Panc1 (cell line): ENCODE results near the gene ANKRD13D. TPM values are rescaled to one million over a fixed set of nuclear protein-coding genes. Genes with fewer than 3 reads are reported as not detected.

Experiments used
- ATAC-seq: fragments of 200-7000 bp; cut with Tn5 transposase; 2 replicates; pipeline ENCODE4 v1.9.1; 2020; ENCODE audit warnings: mild to moderate bottlenecking, moderate library complexity
- BruUV-seq: library from RNA; stranded (reverse); fragments of 400-500 nt; replicated peaks from 2 replicates; lab custom pipeline; 2021; lab: Mats Ljungman, UMichigan
- CTCF ChIA-PET: fragments of 300-600 bp; sonication (Branson Sonifier 250); formaldehyde crosslinking; loops from one replicate; lab custom pipeline; 2022; ENCODE audit warnings: antibody characterized with exemption; lab: Charles Lee
- POLR2A ChIA-PET: fragments of 300-600 bp; sonication (Branson Sonifier 250); formaldehyde crosslinking; loops from one replicate; lab custom pipeline; 2022; ENCODE audit warnings: antibody characterized with exemption; lab: Charles Lee
- DNase-seq: peaks from one replicate; pipeline ENCODE4 v3.0.0-alpha.2; 2010; ENCODE audit warnings: low read depth, low spot score
- H3K27ac ChIP-seq: 2 replicates; pipeline ENCODE4 v1.5.1; 2011; ENCODE audit warnings: mild to moderate bottlenecking, low read length, inconsistent platforms
- H3K27me3 ChIP-seq: fragments of 200-500 bp; sonication (Bioruptor generic); 2 replicates; pipeline ENCODE4 v1.6.0; 2014; ENCODE audit warnings: low read length, inconsistent platforms; ENCODE audit not compliant: control insufficient read depth, insufficient read depth
- H3K36me3 ChIP-seq: fragments of 200-500 bp; sonication (Bioruptor generic); 2 replicates; pipeline ENCODE4 v1.5.1; 2014; ENCODE audit warnings: inconsistent platforms, mild to moderate bottlenecking, low read length, moderate library complexity; ENCODE audit not compliant: control insufficient read depth, insufficient read depth
- H3K4me1 ChIP-seq: 2 replicates; pipeline ENCODE4 v1.5.1; 2011; ENCODE audit warnings: inconsistent platforms, mild to moderate bottlenecking, low read length, moderate library complexity; ENCODE audit not compliant: control insufficient read depth, insufficient read depth
- H3K4me3 ChIP-seq, 2 experiments: 2 replicates each; pipeline ENCODE4 v1.5.1; 2011 to 2012; ENCODE audit warnings: low read depth in 2 of 2, low read length in 2 of 2, mild to moderate bottlenecking in 2 of 2, inconsistent platforms in 1 of 2, moderate library complexity in 1 of 2
- H3K9me3 ChIP-seq: fragments of 200-500 bp; sonication (Bioruptor generic); 2 replicates; pipeline ENCODE4 v1.5.1; 2014; ENCODE audit warnings: low read depth, mild to moderate bottlenecking, inconsistent platforms, low read length, moderate library complexity; ENCODE audit not compliant: control insufficient read depth, insufficient read depth
- POLR2AphosphoS5 ChIP-seq: IDR thresholded peaks from 2 replicates; pipeline ENCODE4 v1.6.1; 2012; ENCODE audit warnings: mild to moderate bottlenecking, low read depth, low read length, moderate library complexity
- SIN3A ChIP-seq: IDR thresholded peaks from 2 replicates; pipeline ENCODE4 v1.6.1; 2012; ENCODE audit warnings: low read depth, mild to moderate bottlenecking, low read length, moderate library complexity, borderline replicate concordance; ENCODE audit not compliant: insufficient read depth
- TCF7L2 ChIP-seq: IDR thresholded peaks from 2 replicates; pipeline ENCODE4 v1.6.1; 2011; ENCODE audit warnings: mild to moderate bottlenecking, low read depth, low read length, inconsistent platforms
- in situ Hi-C: cut with HindIII; loops from 2 replicates; pipeline ENCODE4 v1.10.0; 2016; ENCODE audit warnings: low sequenced_read_pairs, low pct_unique_long_range_greater_than_20kb
- intact Hi-C: fragments of 100-400 bp; cut with micrococcal nuclease; formaldehyde crosslinking; loops from one replicate; pipeline ENCODE4 v1.10.0; 2022; ENCODE audit not compliant: unreplicated experiment
- total RNA-seq: library from RNA; stranded (reverse); gene quantifications from one replicate; pipeline ENCODE4 v1.2.1, GENCODE V29; 2021; ENCODE audit not compliant: unreplicated experiment
- TF ChIP-seq, protein P1 (sequence below), 2 experiments: IDR thresholded peaks; 2 replicates each; pipeline ENCODE4 v1.6.1; 2011 to 2012; ENCODE audit warnings: low read depth in 2 of 2, control low read depth in 1 of 2, low read length in 1 of 2, mild to moderate bottlenecking in 1 of 2, moderate library complexity in 1 of 2; ENCODE audit not compliant: insufficient read depth in 1 of 2
- TF ChIP-seq, protein P2 (sequence below): fragments of 450-650 bp; IDR thresholded peaks from 2 replicates; pipeline ENCODE4 v1.5.1; 2017; ENCODE audit warnings: mild to moderate bottlenecking

The ANKRD13D gene
- total RNA-seq, 1 experiment from 2014 or later: 76.5 TPM

GRCh38 chr11:67308031-67308866 lies 19.1 kb downstream of the ANKRD13D start:
- no TSS peak for BruUV-seq
- in situ Hi-C loops (no loop called here), intact Hi-C loops (no loop called here)
- no peaks in the 10 kb centered on the region for H3K9me3 ChIP-seq
- TF ChIP-seq POLR2AphosphoS5 (no peak), SIN3A (no peak), TCF7L2 (no peak)
- TF ChIP-seq, protein P1, sequence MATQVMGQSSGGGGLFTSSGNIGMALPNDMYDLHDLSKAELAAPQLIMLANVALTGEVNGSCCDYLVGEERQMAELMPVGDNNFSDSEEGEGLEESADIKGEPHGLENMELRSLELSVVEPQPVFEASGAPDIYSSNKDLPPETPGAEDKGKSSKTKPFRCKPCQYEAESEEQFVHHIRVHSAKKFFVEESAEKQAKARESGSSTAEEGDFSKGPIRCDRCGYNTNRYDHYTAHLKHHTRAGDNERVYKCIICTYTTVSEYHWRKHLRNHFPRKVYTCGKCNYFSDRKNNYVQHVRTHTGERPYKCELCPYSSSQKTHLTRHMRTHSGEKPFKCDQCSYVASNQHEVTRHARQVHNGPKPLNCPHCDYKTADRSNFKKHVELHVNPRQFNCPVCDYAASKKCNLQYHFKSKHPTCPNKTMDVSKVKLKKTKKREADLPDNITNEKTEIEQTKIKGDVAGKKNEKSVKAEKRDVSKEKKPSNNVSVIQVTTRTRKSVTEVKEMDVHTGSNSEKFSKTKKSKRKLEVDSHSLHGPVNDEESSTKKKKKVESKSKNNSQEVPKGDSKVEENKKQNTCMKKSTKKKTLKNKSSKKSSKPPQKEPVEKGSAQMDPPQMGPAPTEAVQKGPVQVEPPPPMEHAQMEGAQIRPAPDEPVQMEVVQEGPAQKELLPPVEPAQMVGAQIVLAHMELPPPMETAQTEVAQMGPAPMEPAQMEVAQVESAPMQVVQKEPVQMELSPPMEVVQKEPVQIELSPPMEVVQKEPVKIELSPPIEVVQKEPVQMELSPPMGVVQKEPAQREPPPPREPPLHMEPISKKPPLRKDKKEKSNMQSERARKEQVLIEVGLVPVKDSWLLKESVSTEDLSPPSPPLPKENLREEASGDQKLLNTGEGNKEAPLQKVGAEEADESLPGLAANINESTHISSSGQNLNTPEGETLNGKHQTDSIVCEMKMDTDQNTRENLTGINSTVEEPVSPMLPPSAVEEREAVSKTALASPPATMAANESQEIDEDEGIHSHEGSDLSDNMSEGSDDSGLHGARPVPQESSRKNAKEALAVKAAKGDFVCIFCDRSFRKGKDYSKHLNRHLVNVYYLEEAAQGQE (IDR thresholded peaks at IDR 0.05; ENCODE audit: insufficient read depth in 1 of 2, low read depth in 2 of 2, low read length in 1 of 2): no peak
- TF ChIP-seq, protein P2, sequence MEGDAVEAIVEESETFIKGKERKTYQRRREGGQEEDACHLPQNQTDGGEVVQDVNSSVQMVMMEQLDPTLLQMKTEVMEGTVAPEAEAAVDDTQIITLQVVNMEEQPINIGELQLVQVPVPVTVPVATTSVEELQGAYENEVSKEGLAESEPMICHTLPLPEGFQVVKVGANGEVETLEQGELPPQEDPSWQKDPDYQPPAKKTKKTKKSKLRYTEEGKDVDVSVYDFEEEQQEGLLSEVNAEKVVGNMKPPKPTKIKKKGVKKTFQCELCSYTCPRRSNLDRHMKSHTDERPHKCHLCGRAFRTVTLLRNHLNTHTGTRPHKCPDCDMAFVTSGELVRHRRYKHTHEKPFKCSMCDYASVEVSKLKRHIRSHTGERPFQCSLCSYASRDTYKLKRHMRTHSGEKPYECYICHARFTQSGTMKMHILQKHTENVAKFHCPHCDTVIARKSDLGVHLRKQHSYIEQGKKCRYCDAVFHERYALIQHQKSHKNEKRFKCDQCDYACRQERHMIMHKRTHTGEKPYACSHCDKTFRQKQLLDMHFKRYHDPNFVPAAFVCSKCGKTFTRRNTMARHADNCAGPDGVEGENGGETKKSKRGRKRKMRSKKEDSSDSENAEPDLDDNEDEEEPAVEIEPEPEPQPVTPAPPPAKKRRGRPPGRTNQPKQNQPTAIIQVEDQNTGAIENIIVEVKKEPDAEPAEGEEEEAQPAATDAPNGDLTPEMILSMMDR: no peak
- no peaks in the 10 kb centered on the region; the same call in 1 of the 2 replicates for H3K36me3 ChIP-seq
- no peak for DNase-seq
- ATAC-seq: no peak
- peaks cover 10% of the 10 kb centered on the region for H3K4me1 ChIP-seq
- H3K27ac ChIP-seq: no peak overlapping the region
- H3K4me3 ChIP-seq: no peak overlapping the region
- H3K27me3 ChIP-seq: no peaks in the 10 kb centered on the region
- POLR2A ChIA-PET: no interaction called here
- CTCF ChIA-PET: interaction anchor here (0.6 to 0.9 kb wide), 3 partner anchors 9 to 255 kb away, joined by 3 to 7 read pairs (median 5); no protein-coding TSS in a partner anchor

- TF ChIP-seq, protein P2: no peak
- TF ChIP-seq TCF7L2: no peak
- TF ChIP-seq, protein P1 (IDR thresholded peaks at IDR 0.05; ENCODE audit: insufficient read depth in 1 of 2, low read depth in 2 of 2, low read length in 1 of 2): no peak
- TF ChIP-seq POLR2AphosphoS5: no peak
- no peak for TF ChIP-seq SIN3A
- Histone ChIP-seq H3K4me3 (no peak overlapping the region), H3K4me1 (peaks cover 8% of the 10 kb centered on the region), H3K9me3 (no peaks in the 10 kb centered on the region), H3K36me3 (no peaks in the 10 kb centered on the region; the same call in 1 of the 2 replicates), H3K27ac (no peak overlapping the region), H3K27me3 (no peaks in the 10 kb centered on the region)
- CTCF ChIA-PET: no interaction called here
- ATAC-seq: no peak
- no TSS peak for BruUV-seq
- DNase-seq: no peak
- POLR2A ChIA-PET: no interaction called here
- intact Hi-C loops: no loop called here
- in situ Hi-C loops: no loop called here
Measured at GRCh38 chr11:67309166-67309565, 20.1 kb downstream of the ANKRD13D start.
